A549 (cell line): Measurements from ENCODE around the gene SEMA5B.

ENCODE experiments used
- CHD2 ChIP-seq: fragments of 150-350 bp; IDR thresholded peaks from 2 replicates; pipeline ENCODE4 v1.6.1; 2014; ENCODE audit warnings: low read length; ENCODE audit not compliant: partially characterized antibody
- CTCF ChIP-seq: fragments of >200 bp; sonication (Bioruptor Twin); formaldehyde crosslinking; IDR thresholded peaks from 3 replicates; pipeline ENCODE4 v1.5.1; 2016
- EP300 ChIP-seq, 2 experiments: fragments of >200 bp; sonication (Bioruptor Twin); formaldehyde crosslinking; IDR thresholded peaks; 2 replicates in 1 of 2; 3 replicates in 1 of 2; pipeline ENCODE4 v1.6.1; 2016 to 2017
- POLR2A ChIP-seq: IDR thresholded peaks from 2 replicates; pipeline ENCODE4 v1.6.1; 2012; ENCODE audit warnings: mild to moderate bottlenecking, low read length
- POLR2AphosphoS2 ChIP-seq: conservative IDR thresholded peaks from 2 replicates; pipeline ENCODE4 v1.6.1; 2012; ENCODE audit warnings: low read length, improper control_type of control experiment, inconsistent platforms
- RFX5 ChIP-seq: fragments of 450-650 bp; IDR thresholded peaks from 2 replicates; pipeline ENCODE4 v1.7.1; 2014; ENCODE audit warnings: antibody characterized with exemption, mild to moderate bottlenecking, moderate library complexity
- USF2 ChIP-seq: fragments of 450-650 bp; IDR thresholded peaks from 2 replicates; pipeline ENCODE4 v1.6.1; 2014; ENCODE audit warnings: antibody characterized with exemption
- TF ChIP-seq, protein P1 (sequence below): fragments of 200-600 bp; sonication (generic); IDR thresholded peaks from 2 replicates; pipeline ENCODE4 v1.6.1; 2016; ENCODE audit warnings: antibody characterized with exemption, mild to moderate bottlenecking, moderate library complexity
- TF ChIP-seq, protein P2 (sequence below): IDR thresholded peaks from 2 replicates; pipeline ENCODE4 v1.6.1; 2012

DNA sequence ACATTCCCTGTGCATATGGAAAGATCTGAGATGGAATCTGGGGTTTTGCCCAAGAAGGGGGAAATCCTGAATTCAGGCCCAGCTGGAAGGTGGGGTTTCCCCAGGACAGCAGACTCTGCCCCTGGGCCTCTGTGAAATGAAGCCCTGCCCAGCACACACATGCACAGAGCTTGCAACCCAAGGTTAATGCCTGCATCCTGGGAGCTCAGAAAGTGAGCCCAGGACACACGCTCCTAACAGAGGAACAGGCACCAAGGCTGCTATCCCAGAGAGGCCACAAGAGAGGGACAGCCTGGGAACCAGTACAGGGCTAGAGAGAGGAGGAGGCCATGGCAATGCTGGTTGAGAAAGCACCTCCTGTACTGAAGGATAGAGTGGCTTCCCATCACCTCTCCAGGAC, 16.1 kb downstream of the SEMA5B start:
- TF ChIP-seq, protein P1, sequence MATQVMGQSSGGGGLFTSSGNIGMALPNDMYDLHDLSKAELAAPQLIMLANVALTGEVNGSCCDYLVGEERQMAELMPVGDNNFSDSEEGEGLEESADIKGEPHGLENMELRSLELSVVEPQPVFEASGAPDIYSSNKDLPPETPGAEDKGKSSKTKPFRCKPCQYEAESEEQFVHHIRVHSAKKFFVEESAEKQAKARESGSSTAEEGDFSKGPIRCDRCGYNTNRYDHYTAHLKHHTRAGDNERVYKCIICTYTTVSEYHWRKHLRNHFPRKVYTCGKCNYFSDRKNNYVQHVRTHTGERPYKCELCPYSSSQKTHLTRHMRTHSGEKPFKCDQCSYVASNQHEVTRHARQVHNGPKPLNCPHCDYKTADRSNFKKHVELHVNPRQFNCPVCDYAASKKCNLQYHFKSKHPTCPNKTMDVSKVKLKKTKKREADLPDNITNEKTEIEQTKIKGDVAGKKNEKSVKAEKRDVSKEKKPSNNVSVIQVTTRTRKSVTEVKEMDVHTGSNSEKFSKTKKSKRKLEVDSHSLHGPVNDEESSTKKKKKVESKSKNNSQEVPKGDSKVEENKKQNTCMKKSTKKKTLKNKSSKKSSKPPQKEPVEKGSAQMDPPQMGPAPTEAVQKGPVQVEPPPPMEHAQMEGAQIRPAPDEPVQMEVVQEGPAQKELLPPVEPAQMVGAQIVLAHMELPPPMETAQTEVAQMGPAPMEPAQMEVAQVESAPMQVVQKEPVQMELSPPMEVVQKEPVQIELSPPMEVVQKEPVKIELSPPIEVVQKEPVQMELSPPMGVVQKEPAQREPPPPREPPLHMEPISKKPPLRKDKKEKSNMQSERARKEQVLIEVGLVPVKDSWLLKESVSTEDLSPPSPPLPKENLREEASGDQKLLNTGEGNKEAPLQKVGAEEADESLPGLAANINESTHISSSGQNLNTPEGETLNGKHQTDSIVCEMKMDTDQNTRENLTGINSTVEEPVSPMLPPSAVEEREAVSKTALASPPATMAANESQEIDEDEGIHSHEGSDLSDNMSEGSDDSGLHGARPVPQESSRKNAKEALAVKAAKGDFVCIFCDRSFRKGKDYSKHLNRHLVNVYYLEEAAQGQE = no peak
- no peak for TF ChIP-seq CTCF
- no peak for TF ChIP-seq CHD2
- no peak for TF ChIP-seq POLR2A
- no peak for TF ChIP-seq RFX5
- TF ChIP-seq USF2 = no peak
- TF ChIP-seq EP300 (IDR thresholded peaks at IDR 0.05) = no peak
- TF ChIP-seq POLR2AphosphoS2 = no peak
- TF ChIP-seq, protein P2, sequence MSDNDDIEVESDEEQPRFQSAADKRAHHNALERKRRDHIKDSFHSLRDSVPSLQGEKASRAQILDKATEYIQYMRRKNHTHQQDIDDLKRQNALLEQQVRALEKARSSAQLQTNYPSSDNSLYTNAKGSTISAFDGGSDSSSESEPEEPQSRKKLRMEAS = no peak
